ENCODE measurements around the gene PSD4.

PSD4 gene

DNA sequence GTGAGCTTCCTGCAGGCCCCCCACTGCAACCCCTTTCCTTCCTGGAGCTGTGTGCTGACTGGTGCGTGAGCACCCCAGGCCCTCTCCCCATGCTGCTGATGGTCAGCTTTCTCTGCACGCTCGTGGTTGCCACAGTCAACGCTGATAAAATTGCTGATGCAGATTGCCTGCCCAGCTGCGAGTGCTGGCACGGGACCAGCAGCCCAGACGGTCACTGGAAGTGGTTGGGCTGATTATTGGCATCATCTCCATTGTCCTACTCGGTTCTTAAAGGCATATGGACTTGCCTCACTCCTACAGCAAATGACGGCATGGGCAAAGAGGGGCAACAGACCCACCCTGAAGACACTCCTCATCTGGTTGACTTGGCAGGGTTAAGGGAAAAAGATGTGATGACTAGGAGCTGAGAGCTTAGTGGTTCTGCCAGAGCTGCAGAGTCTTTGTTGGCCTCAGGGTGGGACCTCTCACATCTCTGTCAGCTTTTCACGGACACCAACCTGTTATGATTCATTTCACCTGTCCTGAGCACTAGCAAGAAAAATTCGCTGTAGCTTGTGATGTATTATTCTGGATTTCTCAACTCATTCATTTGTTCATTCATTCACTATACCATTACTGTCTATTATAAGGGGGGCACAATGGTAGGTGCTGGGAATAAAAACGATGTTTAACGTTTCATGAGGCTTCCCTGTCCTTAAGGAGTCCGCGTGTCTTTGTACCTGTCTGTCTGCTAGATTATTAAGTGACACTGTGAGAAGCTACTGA lies 66.6 kb downstream of the PSD4 start:
- peak; percentile 74 for ATAC-seq
- TF ChIP-seq, protein P1, sequence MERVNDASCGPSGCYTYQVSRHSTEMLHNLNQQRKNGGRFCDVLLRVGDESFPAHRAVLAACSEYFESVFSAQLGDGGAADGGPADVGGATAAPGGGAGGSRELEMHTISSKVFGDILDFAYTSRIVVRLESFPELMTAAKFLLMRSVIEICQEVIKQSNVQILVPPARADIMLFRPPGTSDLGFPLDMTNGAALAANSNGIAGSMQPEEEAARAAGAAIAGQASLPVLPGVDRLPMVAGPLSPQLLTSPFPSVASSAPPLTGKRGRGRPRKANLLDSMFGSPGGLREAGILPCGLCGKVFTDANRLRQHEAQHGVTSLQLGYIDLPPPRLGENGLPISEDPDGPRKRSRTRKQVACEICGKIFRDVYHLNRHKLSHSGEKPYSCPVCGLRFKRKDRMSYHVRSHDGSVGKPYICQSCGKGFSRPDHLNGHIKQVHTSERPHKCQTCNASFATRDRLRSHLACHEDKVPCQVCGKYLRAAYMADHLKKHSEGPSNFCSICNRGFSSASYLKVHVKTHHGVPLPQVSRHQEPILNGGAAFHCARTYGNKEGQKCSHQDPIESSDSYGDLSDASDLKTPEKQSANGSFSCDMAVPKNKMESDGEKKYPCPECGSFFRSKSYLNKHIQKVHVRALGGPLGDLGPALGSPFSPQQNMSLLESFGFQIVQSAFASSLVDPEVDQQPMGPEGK (CRISPR knock-in tag; IDR thresholded peaks at IDR 0.05; ENCODE audit: borderline replicate concordance), result no peak
- TF ChIP-seq, protein P2, sequence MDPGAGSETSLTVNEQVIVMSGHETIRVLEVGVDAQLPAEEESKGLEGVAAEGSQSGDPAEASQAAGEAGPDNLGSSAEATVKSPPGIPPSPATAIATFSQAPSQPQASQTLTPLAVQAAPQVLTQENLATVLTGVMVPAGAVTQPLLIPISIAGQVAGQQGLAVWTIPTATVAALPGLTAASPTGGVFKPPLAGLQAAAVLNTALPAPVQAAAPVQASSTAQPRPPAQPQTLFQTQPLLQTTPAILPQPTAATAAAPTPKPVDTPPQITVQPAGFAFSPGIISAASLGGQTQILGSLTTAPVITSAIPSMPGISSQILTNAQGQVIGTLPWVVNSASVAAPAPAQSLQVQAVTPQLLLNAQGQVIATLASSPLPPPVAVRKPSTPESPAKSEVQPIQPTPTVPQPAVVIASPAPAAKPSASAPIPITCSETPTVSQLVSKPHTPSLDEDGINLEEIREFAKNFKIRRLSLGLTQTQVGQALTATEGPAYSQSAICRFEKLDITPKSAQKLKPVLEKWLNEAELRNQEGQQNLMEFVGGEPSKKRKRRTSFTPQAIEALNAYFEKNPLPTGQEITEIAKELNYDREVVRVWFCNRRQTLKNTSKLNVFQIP (CRISPR knock-in tag; IDR thresholded peaks at IDR 0.05; ENCODE audit: borderline replicate concordance, low read depth), result no peak
- TF ChIP-seq, protein P3, sequence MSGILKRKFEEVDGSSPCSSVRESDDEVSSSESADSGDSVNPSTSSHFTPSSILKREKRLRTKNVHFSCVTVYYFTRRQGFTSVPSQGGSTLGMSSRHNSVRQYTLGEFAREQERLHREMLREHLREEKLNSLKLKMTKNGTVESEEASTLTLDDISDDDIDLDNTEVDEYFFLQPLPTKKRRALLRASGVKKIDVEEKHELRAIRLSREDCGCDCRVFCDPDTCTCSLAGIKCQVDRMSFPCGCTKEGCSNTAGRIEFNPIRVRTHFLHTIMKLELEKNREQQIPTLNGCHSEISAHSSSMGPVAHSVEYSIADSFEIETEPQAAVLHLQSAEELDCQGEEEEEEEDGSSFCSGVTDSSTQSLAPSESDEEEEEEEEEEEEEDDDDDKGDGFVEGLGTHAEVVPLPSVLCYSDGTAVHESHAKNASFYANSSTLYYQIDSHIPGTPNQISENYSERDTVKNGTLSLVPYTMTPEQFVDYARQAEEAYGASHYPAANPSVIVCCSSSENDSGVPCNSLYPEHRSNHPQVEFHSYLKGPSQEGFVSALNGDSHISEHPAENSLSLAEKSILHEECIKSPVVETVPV (CRISPR knock-in tag; IDR thresholded peaks at IDR 0.05), result no peak
- TF ChIP-seq PPARA (CRISPR knock-in tag; IDR thresholded peaks at IDR 0.05; ENCODE audit: borderline replicate concordance) (no peak), ZFP30 (CRISPR knock-in tag; IDR thresholded peaks at IDR 0.05) (no peak), ESRRG (CRISPR knock-in tag; IDR thresholded peaks at IDR 0.05) (no peak), CSDC2 (CRISPR knock-in tag; IDR thresholded peaks at IDR 0.05) (no peak), GLIS3 (CRISPR knock-in tag; IDR thresholded peaks at IDR 0.05) (no peak), ZFP3 (CRISPR knock-in tag; IDR thresholded peaks at IDR 0.05) (no peak), BACH2 (CRISPR knock-in tag; IDR thresholded peaks at IDR 0.05; ENCODE audit: borderline replicate concordance) (no peak), ISL1 (CRISPR knock-in tag; IDR thresholded peaks at IDR 0.05) (no peak), TOX (CRISPR knock-in tag; IDR thresholded peaks at IDR 0.05; ENCODE audit: borderline replicate concordance) (no peak), RARB (CRISPR knock-in tag; IDR thresholded peaks at IDR 0.05) (no peak), TCF4 (CRISPR knock-in tag; IDR thresholded peaks at IDR 0.05; ENCODE audit: borderline replicate concordance) (peak; percentile 65; the same call in 1 of the 2 replicates), SNAI2 (CRISPR knock-in tag; IDR thresholded peaks at IDR 0.05) (no peak)
- TF ChIP-seq, protein P4, sequence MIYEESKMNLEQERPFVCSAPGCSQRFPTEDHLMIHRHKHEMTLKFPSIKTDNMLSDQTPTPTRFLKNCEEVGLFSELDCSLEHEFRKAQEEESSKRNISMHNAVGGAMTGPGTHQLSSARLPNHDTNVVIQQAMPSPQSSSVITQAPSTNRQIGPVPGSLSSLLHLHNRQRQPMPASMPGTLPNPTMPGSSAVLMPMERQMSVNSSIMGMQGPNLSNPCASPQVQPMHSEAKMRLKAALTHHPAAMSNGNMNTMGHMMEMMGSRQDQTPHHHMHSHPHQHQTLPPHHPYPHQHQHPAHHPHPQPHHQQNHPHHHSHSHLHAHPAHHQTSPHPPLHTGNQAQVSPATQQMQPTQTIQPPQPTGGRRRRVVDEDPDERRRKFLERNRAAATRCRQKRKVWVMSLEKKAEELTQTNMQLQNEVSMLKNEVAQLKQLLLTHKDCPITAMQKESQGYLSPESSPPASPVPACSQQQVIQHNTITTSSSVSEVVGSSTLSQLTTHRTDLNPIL (CRISPR knock-in tag; IDR thresholded peaks at IDR 0.05; ENCODE audit: low read depth), result no peak
- TF ChIP-seq, protein P5, sequence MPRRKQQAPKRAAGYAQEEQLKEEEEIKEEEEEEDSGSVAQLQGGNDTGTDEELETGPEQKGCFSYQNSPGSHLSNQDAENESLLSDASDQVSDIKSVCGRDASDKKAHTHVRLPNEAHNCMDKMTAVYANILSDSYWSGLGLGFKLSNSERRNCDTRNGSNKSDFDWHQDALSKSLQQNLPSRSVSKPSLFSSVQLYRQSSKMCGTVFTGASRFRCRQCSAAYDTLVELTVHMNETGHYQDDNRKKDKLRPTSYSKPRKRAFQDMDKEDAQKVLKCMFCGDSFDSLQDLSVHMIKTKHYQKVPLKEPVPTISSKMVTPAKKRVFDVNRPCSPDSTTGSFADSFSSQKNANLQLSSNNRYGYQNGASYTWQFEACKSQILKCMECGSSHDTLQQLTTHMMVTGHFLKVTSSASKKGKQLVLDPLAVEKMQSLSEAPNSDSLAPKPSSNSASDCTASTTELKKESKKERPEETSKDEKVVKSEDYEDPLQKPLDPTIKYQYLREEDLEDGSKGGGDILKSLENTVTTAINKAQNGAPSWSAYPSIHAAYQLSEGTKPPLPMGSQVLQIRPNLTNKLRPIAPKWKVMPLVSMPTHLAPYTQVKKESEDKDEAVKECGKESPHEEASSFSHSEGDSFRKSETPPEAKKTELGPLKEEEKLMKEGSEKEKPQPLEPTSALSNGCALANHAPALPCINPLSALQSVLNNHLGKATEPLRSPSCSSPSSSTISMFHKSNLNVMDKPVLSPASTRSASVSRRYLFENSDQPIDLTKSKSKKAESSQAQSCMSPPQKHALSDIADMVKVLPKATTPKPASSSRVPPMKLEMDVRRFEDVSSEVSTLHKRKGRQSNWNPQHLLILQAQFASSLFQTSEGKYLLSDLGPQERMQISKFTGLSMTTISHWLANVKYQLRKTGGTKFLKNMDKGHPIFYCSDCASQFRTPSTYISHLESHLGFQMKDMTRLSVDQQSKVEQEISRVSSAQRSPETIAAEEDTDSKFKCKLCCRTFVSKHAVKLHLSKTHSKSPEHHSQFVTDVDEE (CRISPR knock-in tag; IDR thresholded peaks at IDR 0.05), result 0 out of 2 replicates have a peak, but pooled peaks have one; percentile 60

DNA sequence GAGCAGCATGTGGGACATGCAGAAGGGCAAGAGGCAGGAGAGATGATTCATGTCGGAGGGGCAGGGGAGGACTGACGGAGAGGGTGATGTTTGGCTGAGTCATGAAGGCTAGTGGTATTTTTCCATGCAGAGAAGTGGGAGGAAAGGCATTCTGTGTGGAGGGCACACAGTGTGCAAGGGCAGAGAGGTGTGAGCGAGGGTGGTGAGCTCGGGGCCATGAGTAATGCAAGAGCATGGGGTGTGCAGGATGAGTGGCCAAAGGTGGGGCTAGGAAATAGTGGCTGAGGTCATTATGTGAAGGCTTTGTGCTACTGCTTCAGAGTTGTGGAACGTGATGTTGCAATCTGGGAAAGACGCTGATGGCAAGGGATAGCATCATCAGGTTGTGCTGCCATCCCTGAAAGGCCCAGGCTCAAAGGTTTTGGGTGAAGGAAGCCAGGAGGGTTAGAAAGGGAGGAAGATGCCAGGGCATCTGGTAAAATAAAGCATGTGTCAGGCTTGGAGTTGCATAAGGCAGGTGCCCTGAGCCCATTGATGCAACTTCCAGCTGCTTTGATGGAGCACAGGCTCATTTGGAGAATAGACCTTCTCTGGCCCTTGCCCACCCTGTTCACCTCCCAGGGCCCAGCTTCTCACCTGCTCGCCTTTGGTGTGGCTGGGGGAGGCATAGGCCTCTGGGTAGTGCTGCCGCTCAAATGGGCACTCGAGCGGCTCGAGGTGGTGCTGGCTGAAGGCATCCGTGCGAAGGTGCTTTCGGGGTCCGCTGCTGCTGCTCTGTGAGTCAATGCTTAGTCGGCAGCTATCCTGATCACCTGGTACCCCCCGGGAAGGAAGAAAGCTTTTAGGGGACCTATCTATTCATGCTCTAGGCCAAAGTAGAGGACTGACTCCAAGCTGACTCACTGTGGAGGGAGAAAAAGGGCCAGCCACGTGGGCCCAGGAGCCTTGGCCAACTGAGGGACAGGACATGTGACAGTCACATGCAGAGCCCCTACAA lies 67.4 kb downstream of the PSD4 start:
- peak; percentile 15; the same call in 1 of the 2 replicates for TF ChIP-seq ZFP3 (CRISPR knock-in tag; IDR thresholded peaks at IDR 0.05)
- TF ChIP-seq, protein P4 (CRISPR knock-in tag; IDR thresholded peaks at IDR 0.05; ENCODE audit: low read depth), result no peak
- no peak for TF ChIP-seq OSR1 (CRISPR knock-in tag; IDR thresholded peaks at IDR 0.05)
- TF ChIP-seq ZNF70 (CRISPR knock-in tag; IDR thresholded peaks at IDR 0.05), result no peak
- no peak for TF ChIP-seq ZC3H10 (CRISPR knock-in tag; IDR thresholded peaks at IDR 0.05)
- TF ChIP-seq GLIS3 (CRISPR knock-in tag; IDR thresholded peaks at IDR 0.05), result no peak
- no peak for TF ChIP-seq SNAI2 (CRISPR knock-in tag; IDR thresholded peaks at IDR 0.05)
- no peak for TF ChIP-seq ARNTL (CRISPR knock-in tag; IDR thresholded peaks at IDR 0.05; ENCODE audit: borderline replicate concordance, low read depth)
- TF ChIP-seq CSDC2 (CRISPR knock-in tag; IDR thresholded peaks at IDR 0.05), result no peak
- peak; percentile 89 for ATAC-seq

Data from SK-N-SH treated with all-trans-retinoic acid at 6 μM for 48 hours (cell line).